A673 (cell line): Measurements from ENCODE around the gene EIF4EBP3.

ENCODE experiments used
- EZH2 ChIP-seq: fragments of 200-600 bp; sonication (generic); IDR thresholded peaks from 2 replicates; pipeline ENCODE4 v1.6.1; 2017; ENCODE audit warnings: borderline replicate concordance, low read depth, mild to moderate bottlenecking, mixed read lengths, antibody characterized with exemption, low read length; ENCODE audit not compliant: poor library complexity, severe bottlenecking
- TF ChIP-seq, protein P1 (sequence below): fragments of 300-800, 200-600 bp; sonication (generic); conservative IDR thresholded peaks from 2 replicates; pipeline ENCODE4 v1.5.1; 2017; ENCODE audit warnings: low read depth, mild to moderate bottlenecking, antibody characterized with exemption, low read length, moderate library complexity, mixed read lengths

DNA sequence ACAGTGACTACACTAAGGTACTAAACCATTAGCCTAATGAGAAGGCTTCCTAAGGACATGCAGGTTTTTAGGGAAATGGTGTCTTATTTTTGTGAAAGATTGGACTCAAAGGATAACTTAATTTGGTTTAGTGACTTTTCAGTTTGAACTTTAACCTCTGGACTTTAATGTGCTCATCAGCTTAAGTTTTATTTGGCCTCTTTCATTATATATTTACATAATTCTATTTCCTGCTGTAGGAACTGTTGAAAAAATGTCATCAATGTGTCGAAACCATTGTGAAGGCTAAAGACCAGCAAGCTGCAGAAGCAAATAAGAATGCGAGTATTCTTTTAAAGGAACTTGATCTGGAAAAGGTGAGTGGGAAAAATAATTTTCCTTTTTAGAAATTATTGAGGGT, 34.3 kb upstream of the EIF4EBP3 start:
- TF ChIP-seq, protein P1, sequence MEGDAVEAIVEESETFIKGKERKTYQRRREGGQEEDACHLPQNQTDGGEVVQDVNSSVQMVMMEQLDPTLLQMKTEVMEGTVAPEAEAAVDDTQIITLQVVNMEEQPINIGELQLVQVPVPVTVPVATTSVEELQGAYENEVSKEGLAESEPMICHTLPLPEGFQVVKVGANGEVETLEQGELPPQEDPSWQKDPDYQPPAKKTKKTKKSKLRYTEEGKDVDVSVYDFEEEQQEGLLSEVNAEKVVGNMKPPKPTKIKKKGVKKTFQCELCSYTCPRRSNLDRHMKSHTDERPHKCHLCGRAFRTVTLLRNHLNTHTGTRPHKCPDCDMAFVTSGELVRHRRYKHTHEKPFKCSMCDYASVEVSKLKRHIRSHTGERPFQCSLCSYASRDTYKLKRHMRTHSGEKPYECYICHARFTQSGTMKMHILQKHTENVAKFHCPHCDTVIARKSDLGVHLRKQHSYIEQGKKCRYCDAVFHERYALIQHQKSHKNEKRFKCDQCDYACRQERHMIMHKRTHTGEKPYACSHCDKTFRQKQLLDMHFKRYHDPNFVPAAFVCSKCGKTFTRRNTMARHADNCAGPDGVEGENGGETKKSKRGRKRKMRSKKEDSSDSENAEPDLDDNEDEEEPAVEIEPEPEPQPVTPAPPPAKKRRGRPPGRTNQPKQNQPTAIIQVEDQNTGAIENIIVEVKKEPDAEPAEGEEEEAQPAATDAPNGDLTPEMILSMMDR = no peak
- no peak for TF ChIP-seq EZH2
